AG09319 (cell line): ENCODE data around the gene COPS2.

Experiments used
- DNase-seq: peaks from one replicate; pipeline ENCODE4 v3.0.0-alpha.2; 2010; ENCODE audit warnings: low read depth; ENCODE audit errors: extremely low read depth
- CTCF ChIP-seq: IDR thresholded peaks from 2 replicates; pipeline ENCODE4 v1.5.1; 2011; ENCODE audit warnings: low read depth, mild to moderate bottlenecking, inconsistent platforms, low read length, moderate library complexity

Gene COPS2

DNA sequence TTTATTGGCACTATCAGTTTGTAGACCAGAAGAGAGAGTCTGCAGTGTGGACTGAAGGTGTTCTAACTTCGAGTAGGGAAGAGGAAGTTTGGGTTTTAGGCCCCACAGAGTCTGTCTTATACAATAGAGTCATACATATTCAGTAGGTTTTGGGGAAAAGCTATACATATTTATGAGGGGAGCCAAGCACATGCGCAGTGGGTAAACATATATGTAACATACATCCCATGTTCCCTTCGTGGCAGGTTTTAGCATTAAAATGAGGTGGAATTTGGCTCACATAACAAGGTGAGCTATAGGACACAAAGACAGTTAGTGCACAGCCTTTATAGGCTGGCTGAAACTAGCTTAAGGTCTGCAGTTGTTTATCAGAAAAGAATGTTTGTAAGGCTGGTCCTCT is 19.5 kb upstream of the COPS2 start:
- DNase-seq: no peak
- TF ChIP-seq CTCF: no peak

DNA sequence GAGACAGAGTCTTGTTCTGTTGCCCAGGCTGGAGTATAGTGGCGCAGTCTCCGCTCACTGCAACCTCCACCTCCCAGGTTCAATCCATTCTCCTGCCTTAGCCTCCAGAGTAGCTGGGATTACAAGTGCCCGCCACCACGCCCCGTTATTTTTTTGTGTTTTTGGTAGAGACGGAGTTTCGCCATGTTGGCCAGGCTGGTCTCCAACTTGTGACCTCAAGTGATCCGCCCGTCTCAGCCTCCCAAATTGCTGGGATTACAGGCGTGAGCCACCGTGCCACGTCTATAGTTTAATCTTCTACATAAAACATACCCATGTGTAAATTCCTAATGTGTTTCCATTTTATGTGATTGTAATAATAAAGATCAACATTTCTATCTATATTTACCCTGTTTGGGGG is 16.4 kb upstream of the COPS2 start:
- TF ChIP-seq CTCF: no peak
- no peak for DNase-seq

DNA sequence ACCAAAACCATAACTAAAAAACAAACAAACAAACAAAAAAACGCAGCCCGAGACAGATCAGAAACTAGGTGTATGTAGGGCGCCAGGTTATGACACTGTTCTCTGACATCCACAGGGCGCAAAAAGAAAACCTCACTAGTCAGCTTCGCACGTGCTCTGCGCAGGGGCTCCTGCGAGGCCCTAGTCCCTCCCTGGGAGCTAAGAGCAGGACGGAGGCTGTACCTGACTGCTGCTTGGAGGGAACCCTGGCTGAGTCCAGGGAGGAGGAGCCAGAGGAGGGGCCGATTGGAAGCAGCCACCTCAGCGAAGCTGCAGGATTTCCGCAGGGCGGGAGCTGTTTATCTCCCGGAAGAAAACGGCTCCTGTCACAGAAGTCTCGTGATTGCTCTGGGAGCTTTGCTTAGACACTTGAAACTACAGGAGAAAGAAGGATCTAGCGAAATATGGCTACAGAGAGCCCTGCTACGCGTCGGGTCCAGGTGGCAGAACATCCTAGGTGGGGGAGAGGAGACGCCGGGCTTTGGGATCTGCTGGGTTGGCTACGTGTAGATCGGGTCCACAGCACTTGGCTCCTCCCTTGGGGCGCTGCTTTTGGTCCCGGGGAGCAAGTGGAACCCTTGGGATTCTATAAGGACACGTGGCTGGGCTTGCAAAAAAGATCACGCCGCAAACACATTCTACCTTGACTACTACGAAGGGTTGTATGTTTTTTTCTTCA is 14.6 kb upstream of the COPS2 start, which contains the start of gene GALK2:
Gene GALK2, plus strand, starts transcription at position 368 of the 718 bp plus-strand sequence. Its CDS starts 76 bp downstream, at position 444.
- no peak for TF ChIP-seq CTCF
- peak; percentile 20 for DNase-seq

- DNase-seq: peak; percentile 15
- no peak for TF ChIP-seq CTCF
These were observed 12.6 kb upstream of the COPS2 start for GRCh38 chr15:49168016-49168415.

DNA sequence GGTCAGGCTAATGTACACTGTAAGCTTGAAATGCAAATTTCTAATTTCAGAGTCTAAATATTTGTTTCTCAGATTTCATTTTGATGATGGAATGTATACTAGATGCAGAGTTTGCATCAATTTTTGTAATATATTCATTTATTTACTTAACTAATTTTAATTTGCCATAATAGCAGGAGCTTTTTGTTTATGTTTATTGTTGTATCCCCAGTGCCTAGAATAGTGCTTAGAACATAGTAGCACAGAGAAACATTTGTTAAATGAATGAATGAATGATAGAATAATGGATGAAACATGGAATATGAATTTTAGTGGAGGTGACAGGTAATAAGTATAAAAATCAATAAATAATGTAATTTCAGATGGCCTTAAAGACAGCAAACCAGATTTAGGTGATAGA is 9.5 kb upstream of the COPS2 start:
- no peak for DNase-seq
- TF ChIP-seq CTCF: no peak

- TF ChIP-seq CTCF: no peak
- no peak for DNase-seq
These were observed 8.3 kb upstream of the COPS2 start for GRCh38 chr15:49163678-49164077.

GRCh38 chr15:49155834-49156627 is 632 bp upstream of the COPS2 start:
- TF ChIP-seq CTCF: no peak
- no peak for DNase-seq
